SK-N-SH (cell line): ENCODE measurements around the gene TRAF7. TPM values are rescaled to one million over a fixed set of nuclear protein-coding genes. Genes with fewer than 3 reads are reported as not detected.

Source experiments
- CTCF ChIA-PET: fragments of 300-600, 350-600 bp; formaldehyde crosslinking; extraction: SDS; loops from one replicate; lab custom pipeline; 2021; lab: Yijun Ruan, JAX
- POLR2A ChIA-PET: fragments of 350-600 bp; sonication (Branson Sonifier 250); formaldehyde crosslinking; extraction: SDS; loops from one replicate; lab custom pipeline; 2020; ENCODE audit warnings: antibody characterized with exemption, inconsistent platforms; lab: Yijun Ruan, JAX
- DNase-seq: peaks from one replicate; pipeline ENCODE4 v3.0.0; 2012
- H2AFZ ChIP-seq: fragments of 200-600 bp; sonication (generic); 2 replicates; pipeline ENCODE4 v1.8.1; 2016; ENCODE audit warnings: antibody characterized with exemption, mild to moderate bottlenecking, low read depth
- H3F3A ChIP-seq: fragments of 200-600 bp; sonication (generic); replicated peaks from 2 replicates; pipeline ENCODE3; 2016; ENCODE audit warnings: antibody characterized with exemption, mild to moderate bottlenecking; ENCODE audit not compliant: insufficient read depth
- H3K27ac ChIP-seq, 2 experiments: fragments of 200-500 bp in 1 of 2; fragments of 200-600 bp in 1 of 2; sonication (Bioruptor generic) in 1 of 2; sonication (generic), shearing (Covaris generic) in 1 of 2; 2 replicates each; pipeline versions ENCODE4 v1.5.1 to v1.6.1; 2014 to 2016; ENCODE audit warnings: low read depth in 2 of 2, inconsistent platforms in 1 of 2, low read length in 1 of 2, mild to moderate bottlenecking in 1 of 2, mixed read lengths in 1 of 2
- H3K27me3 ChIP-seq: fragments of 200-600 bp; sonication (generic), shearing (Covaris generic); 2 replicates; pipeline ENCODE4 v1.6.1; 2016; ENCODE audit warnings: mixed run types; ENCODE audit not compliant: insufficient read depth
- H3K36me3 ChIP-seq, 2 experiments: fragments of 200-500 bp in 1 of 2; fragments of 200-600 bp in 1 of 2; sonication (Bioruptor generic) in 1 of 2; sonication (generic) in 1 of 2; replicated peaks in 1 of 2; 2 replicates each; pipeline versions ENCODE3 to v1.5.1; 2014 to 2016; ENCODE audit warnings: low read length in 1 of 2, mild to moderate bottlenecking in 1 of 2; ENCODE audit not compliant: insufficient read depth in 2 of 2, control insufficient read depth in 1 of 2
- H3K4me1 ChIP-seq, 2 experiments: fragments of 200-500 bp in 1 of 2; fragments of 200-600 bp in 1 of 2; sonication (Bioruptor generic) in 1 of 2; sonication (generic), shearing (Covaris generic) in 1 of 2; 2 replicates each; pipeline versions ENCODE4 v1.5.1 to v1.6.1; 2014 to 2016; ENCODE audit warnings: low read depth in 1 of 2, low read length in 1 of 2, mixed run types in 1 of 2; ENCODE audit not compliant: insufficient read depth in 2 of 2, control insufficient read depth in 1 of 2
- H3K4me2 ChIP-seq: fragments of 200-600 bp; sonication (generic), shearing (Covaris generic); 2 replicates; pipeline ENCODE4 v1.6.1; 2017; ENCODE audit warnings: mixed run types
- H3K4me3 ChIP-seq, 2 experiments: fragments of 200-500 bp in 1 of 2; fragments of 200-600 bp in 1 of 2; sonication (Bioruptor generic) in 1 of 2; sonication (generic), shearing (Covaris generic) in 1 of 2; 2 replicates each; pipeline versions ENCODE4 v1.5.1 to v1.8.1; 2014 to 2016; ENCODE audit warnings: low read depth in 2 of 2, inconsistent platforms in 1 of 2, low read length in 1 of 2, mild to moderate bottlenecking in 1 of 2, mixed read lengths in 1 of 2, moderate library complexity in 1 of 2
- H3K79me2 ChIP-seq: fragments of 200-600 bp; sonication (generic); 2 replicates; pipeline ENCODE4 v1.8.1; 2017; ENCODE audit warnings: mild to moderate bottlenecking; ENCODE audit not compliant: insufficient read depth
- H3K9ac ChIP-seq: fragments of 200-600 bp; sonication (generic); 2 replicates; pipeline ENCODE4 v1.6.1; 2017; ENCODE audit warnings: mixed run types
- H3K9me2 ChIP-seq: fragments of 200-600 bp; sonication (generic); 2 replicates; pipeline ENCODE4 v1.6.1; 2017; ENCODE audit warnings: mixed run types
- H3K9me3 ChIP-seq: fragments of 200-600 bp; sonication (generic); 2 replicates; pipeline ENCODE4 v1.6.1; 2017; ENCODE audit warnings: mixed run types, mild to moderate bottlenecking, moderate library complexity
- H4K20me1 ChIP-seq: fragments of 200-600 bp; sonication (generic); 2 replicates; pipeline ENCODE4 v1.6.1; 2017; ENCODE audit warnings: mild to moderate bottlenecking, mixed run types; ENCODE audit not compliant: insufficient read depth
- CHD2 ChIP-seq: fragments of 150-350 bp; IDR thresholded peaks from 2 replicates; pipeline ENCODE4 v1.6.1; 2018; ENCODE audit warnings: low read length; ENCODE audit not compliant: partially characterized antibody
- ELF1 ChIP-seq: IDR thresholded peaks from 2 replicates; pipeline ENCODE4 v1.4.0; 2012
- EP300 ChIP-seq, 2 experiments: IDR thresholded peaks; 2 replicates each; pipeline versions ENCODE4 v1.4.0 to v1.6.1; 2012; ENCODE audit warnings: borderline replicate concordance in 1 of 2, low read depth in 1 of 2, low read length in 1 of 2
- EZH2phosphoT487 ChIP-seq: fragments of 200-600 bp; sonication (generic); IDR thresholded peaks from 2 replicates; pipeline ENCODE4 v1.6.1; 2017; ENCODE audit warnings: low read depth, mixed run types, mild to moderate bottlenecking, antibody characterized with exemption, moderate library complexity, borderline replicate concordance
- FOSL2 ChIP-seq: IDR thresholded peaks from 2 replicates; pipeline ENCODE4 v1.4.0; 2012; ENCODE audit warnings: low read depth, mild to moderate bottlenecking, moderate library complexity, borderline replicate concordance
- FOXM1 ChIP-seq: IDR thresholded peaks from 2 replicates; pipeline ENCODE4 v1.4.0; 2012; ENCODE audit warnings: low read depth, mild to moderate bottlenecking
- GABPA ChIP-seq: IDR thresholded peaks from 2 replicates; pipeline ENCODE4 v1.4.0; 2012; ENCODE audit warnings: low read depth, mild to moderate bottlenecking
- MAX ChIP-seq: IDR thresholded peaks from 2 replicates; pipeline ENCODE4 v1.4.0; 2012; ENCODE audit warnings: low read depth
- NFIC ChIP-seq: IDR thresholded peaks from 2 replicates; pipeline ENCODE4 v1.4.0; 2012; ENCODE audit warnings: borderline replicate concordance
- RAD21 ChIP-seq: IDR thresholded peaks from 2 replicates; pipeline ENCODE4 v1.6.1; 2012; ENCODE audit warnings: mild to moderate bottlenecking, low read length
- TAF1 ChIP-seq: IDR thresholded peaks from 2 replicates; pipeline ENCODE4 v1.6.1; 2012; ENCODE audit warnings: low read depth, mild to moderate bottlenecking, low read length, moderate library complexity, borderline replicate concordance
- TCF12 ChIP-seq: IDR thresholded peaks from 2 replicates; pipeline ENCODE4 v1.4.0; 2012
- USF2 ChIP-seq: fragments of 150-350 bp; IDR thresholded peaks from 2 replicates; pipeline ENCODE4 v1.6.1; 2017; ENCODE audit warnings: antibody characterized with exemption, low read length, low read depth, borderline replicate concordance
- WGBS: methylation state at CpG from one replicate; pipeline ENCODE4 v1.1.6; 2017; ENCODE audit warnings: low lambda C conversion rate; 5-methylcytosine and 5-hydroxymethylcytosine counted together
- polyA plus RNA-seq, 3 experiments: library from polyadenylated mRNA; depleted of rRNA; stranded (reverse); fragments of >200 nt; gene quantifications; 2 replicates each; pipeline ENCODE4 v1.2.3, GENCODE V29; 2012
- TF ChIP-seq, protein P1 (sequence below): IDR thresholded peaks from 2 replicates; pipeline ENCODE4; 2012
- TF ChIP-seq, protein P2 (sequence below): IDR thresholded peaks from 2 replicates; pipeline ENCODE4 v1.6.1; 2012; ENCODE audit warnings: mild to moderate bottlenecking, low read depth, low read length, moderate library complexity
- TF ChIP-seq, protein P3 (sequence below): IDR thresholded peaks from 2 replicates; pipeline ENCODE4 v1.4.0; 2012; ENCODE audit warnings: low read depth, borderline replicate concordance
- TF ChIP-seq, protein P4 (sequence below): fragments of 150-350 bp; IDR thresholded peaks from 2 replicates; pipeline ENCODE4 v1.6.1; 2016; ENCODE audit warnings: mild to moderate bottlenecking, low read depth, low read length

The TRAF7 gene
- polyA plus RNA-seq, 1 of the 3 experiments (the other 2 are of a cell fraction) = 73.0 TPM

- 96% methylated on average over 17 of the region's 20 CpGs for WGBS
- peaks cover 0 to 13% of the 10 kb centered on the region in 2 experiments for H3K36me3 ChIP-seq
- no peak overlapping the region for H3K4me3 ChIP-seq
- no peaks in the 10 kb centered on the region for H3K27me3 ChIP-seq
- CTCF ChIA-PET = no interaction called here
- no peaks in the 10 kb centered on the region for H3F3A ChIP-seq
- no peaks in the 10 kb centered on the region for H3K9me2 ChIP-seq
- no peak overlapping the region for H3K27ac ChIP-seq
- no peak overlapping the region for H3K4me2 ChIP-seq
- H3K9ac ChIP-seq = no peak overlapping the region
- TF ChIP-seq EZH2phosphoT487 (no peak), EP300 (IDR thresholded peaks at IDR 0.05; ENCODE audit: borderline replicate concordance in 1 of 2, low read depth in 1 of 2, low read length in 1 of 2) (no peak), MAX (no peak), FOXM1 (no peak), CHD2 (no peak), NFIC (no peak), USF2 (no peak), TAF1 (no peak), FOSL2 (no peak), RAD21 (no peak), ELF1 (no peak), GABPA (no peak), TCF12 (no peak)
- TF ChIP-seq, protein P1, sequence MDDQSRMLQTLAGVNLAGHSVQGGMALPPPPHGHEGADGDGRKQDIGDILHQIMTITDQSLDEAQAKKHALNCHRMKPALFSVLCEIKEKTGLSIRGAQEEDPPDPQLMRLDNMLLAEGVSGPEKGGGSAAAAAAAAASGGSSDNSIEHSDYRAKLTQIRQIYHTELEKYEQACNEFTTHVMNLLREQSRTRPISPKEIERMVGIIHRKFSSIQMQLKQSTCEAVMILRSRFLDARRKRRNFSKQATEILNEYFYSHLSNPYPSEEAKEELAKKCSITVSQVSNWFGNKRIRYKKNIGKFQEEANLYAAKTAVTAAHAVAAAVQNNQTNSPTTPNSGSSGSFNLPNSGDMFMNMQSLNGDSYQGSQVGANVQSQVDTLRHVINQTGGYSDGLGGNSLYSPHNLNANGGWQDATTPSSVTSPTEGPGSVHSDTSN = no peak
- TF ChIP-seq, protein P2, sequence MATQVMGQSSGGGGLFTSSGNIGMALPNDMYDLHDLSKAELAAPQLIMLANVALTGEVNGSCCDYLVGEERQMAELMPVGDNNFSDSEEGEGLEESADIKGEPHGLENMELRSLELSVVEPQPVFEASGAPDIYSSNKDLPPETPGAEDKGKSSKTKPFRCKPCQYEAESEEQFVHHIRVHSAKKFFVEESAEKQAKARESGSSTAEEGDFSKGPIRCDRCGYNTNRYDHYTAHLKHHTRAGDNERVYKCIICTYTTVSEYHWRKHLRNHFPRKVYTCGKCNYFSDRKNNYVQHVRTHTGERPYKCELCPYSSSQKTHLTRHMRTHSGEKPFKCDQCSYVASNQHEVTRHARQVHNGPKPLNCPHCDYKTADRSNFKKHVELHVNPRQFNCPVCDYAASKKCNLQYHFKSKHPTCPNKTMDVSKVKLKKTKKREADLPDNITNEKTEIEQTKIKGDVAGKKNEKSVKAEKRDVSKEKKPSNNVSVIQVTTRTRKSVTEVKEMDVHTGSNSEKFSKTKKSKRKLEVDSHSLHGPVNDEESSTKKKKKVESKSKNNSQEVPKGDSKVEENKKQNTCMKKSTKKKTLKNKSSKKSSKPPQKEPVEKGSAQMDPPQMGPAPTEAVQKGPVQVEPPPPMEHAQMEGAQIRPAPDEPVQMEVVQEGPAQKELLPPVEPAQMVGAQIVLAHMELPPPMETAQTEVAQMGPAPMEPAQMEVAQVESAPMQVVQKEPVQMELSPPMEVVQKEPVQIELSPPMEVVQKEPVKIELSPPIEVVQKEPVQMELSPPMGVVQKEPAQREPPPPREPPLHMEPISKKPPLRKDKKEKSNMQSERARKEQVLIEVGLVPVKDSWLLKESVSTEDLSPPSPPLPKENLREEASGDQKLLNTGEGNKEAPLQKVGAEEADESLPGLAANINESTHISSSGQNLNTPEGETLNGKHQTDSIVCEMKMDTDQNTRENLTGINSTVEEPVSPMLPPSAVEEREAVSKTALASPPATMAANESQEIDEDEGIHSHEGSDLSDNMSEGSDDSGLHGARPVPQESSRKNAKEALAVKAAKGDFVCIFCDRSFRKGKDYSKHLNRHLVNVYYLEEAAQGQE = no peak
- TF ChIP-seq, protein P3, sequence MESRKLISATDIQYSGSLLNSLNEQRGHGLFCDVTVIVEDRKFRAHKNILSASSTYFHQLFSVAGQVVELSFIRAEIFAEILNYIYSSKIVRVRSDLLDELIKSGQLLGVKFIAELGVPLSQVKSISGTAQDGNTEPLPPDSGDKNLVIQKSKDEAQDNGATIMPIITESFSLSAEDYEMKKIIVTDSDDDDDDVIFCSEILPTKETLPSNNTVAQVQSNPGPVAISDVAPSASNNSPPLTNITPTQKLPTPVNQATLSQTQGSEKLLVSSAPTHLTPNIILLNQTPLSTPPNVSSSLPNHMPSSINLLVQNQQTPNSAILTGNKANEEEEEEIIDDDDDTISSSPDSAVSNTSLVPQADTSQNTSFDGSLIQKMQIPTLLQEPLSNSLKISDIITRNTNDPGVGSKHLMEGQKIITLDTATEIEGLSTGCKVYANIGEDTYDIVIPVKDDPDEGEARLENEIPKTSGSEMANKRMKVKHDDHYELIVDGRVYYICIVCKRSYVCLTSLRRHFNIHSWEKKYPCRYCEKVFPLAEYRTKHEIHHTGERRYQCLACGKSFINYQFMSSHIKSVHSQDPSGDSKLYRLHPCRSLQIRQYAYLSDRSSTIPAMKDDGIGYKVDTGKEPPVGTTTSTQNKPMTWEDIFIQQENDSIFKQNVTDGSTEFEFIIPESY = no peak
- TF ChIP-seq, protein P4, sequence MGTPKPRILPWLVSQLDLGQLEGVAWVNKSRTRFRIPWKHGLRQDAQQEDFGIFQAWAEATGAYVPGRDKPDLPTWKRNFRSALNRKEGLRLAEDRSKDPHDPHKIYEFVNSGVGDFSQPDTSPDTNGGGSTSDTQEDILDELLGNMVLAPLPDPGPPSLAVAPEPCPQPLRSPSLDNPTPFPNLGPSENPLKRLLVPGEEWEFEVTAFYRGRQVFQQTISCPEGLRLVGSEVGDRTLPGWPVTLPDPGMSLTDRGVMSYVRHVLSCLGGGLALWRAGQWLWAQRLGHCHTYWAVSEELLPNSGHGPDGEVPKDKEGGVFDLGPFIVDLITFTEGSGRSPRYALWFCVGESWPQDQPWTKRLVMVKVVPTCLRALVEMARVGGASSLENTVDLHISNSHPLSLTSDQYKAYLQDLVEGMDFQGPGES = no peak
- TF ChIP-seq, all 33 proteins: peak for 0
- Histone ChIP-seq H4K20me1 (no peaks in the 10 kb centered on the region), H3K4me1 (no peaks in the 10 kb centered on the region), H3K9me3 (no peaks in the 10 kb centered on the region), H3K79me2 (no peaks in the 10 kb centered on the region), H2AFZ (no peak overlapping the region)
- POLR2A ChIA-PET = interaction anchor here (0.6 kb wide), 1 partner anchor 199 kb away, joined by 3 read pairs; no protein-coding TSS in a partner anchor
- no peak for DNase-seq
Observed at GRCh38 chr16:2181952-2182351, 26.4 kb downstream of the TRAF7 start.
